ENCODE data around the gene MBD6.
"Not testable (repeated sequence)": the region's sequence is repeated elsewhere in the genome, so short reads cannot be mapped to it uniquely, and the experiment has no call there.

DNA sequence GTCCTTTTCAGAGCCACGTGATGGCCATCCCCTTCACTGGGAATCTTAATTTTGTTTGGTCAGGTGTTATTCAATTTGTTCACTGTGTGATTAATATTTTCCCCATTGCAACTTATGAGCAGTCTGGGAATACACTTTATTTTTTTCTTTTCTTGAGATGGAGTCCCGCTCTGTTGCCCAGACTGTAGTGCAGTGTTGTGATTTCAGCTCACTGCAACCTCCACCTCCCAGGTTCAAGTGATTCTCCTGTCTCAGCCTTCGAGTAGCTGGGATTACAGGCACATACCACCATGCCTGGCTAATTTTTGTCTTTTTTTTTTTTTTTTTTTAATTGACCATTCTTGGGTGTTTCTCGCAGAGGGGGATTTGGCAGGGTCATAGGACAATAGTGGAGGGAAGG is 16.1 kb upstream of the MBD6 start:
- TF ChIP-seq, protein P1, sequence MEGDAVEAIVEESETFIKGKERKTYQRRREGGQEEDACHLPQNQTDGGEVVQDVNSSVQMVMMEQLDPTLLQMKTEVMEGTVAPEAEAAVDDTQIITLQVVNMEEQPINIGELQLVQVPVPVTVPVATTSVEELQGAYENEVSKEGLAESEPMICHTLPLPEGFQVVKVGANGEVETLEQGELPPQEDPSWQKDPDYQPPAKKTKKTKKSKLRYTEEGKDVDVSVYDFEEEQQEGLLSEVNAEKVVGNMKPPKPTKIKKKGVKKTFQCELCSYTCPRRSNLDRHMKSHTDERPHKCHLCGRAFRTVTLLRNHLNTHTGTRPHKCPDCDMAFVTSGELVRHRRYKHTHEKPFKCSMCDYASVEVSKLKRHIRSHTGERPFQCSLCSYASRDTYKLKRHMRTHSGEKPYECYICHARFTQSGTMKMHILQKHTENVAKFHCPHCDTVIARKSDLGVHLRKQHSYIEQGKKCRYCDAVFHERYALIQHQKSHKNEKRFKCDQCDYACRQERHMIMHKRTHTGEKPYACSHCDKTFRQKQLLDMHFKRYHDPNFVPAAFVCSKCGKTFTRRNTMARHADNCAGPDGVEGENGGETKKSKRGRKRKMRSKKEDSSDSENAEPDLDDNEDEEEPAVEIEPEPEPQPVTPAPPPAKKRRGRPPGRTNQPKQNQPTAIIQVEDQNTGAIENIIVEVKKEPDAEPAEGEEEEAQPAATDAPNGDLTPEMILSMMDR (IDR thresholded peaks at IDR 0.05 in 8 of 11, conservative IDR thresholded peaks at IDR 0.05 in 3 of 11) = not testable (repeated sequence)
- not testable (repeated sequence) for TF ChIP-seq POLR2A (IDR thresholded peaks at IDR 0.05)
